Naive B cell (primary cell): ENCODE results near the gene NDUFA5. TPM values are rescaled to one million over a fixed set of nuclear protein-coding genes. Genes with fewer than 3 reads are reported as not detected.

Experiments
- polyA plus RNA-seq, 6 donors: library from polyadenylated mRNA; unstranded; fragments of 300-500 nt; fragmentation: Illumina TruSeq; gene quantifications; one replicate each; pipeline ENCODE4 v1.2.3, GENCODE V29; 2021; ENCODE audit warnings: low read depth in 6 of 6

Gene NDUFA5
- polyA plus RNA-seq, 6 donors from 2014 or later: 73.7 to 104 (median 84.3) TPM

Other genes with a start within 250 kb of the NDUFA5 start
- gene IQUB, start 23.2 kb downstream of the NDUFA5 start, polyA plus RNA-seq: under 1 TPM in 1 of 6 donors, not detected in 5; 0.08 TPM
- gene ASB15, start 44.0 kb upstream of the NDUFA5 start, polyA plus RNA-seq: under 1 TPM in 4 of 6 donors, not detected in 2; 0.20 to 0.46 (median 0.30) TPM
- under 1 TPM in 2 of 6 donors, not detected in 4; 0.22 to 0.45 TPM for gene LMOD2, start 98.0 kb upstream of the NDUFA5 start, polyA plus RNA-seq
- gene WASL, start 191.2 kb upstream of the NDUFA5 start, polyA plus RNA-seq: 1 to 10 TPM in 5 of 6 donors, under 1 TPM in 1; 0.63 to 3.9 (median 3.3) TPM